AG10803 (cell line): ENCODE data around the gene FKBP10.
"Not testable (repeated sequence)": the region's sequence is repeated elsewhere in the genome, so short reads cannot be mapped to it uniquely, and the experiment has no call there.

Experiments used
- DNase-seq: peaks from one replicate; pipeline ENCODE4 v3.0.0; 2010; ENCODE audit warnings: low read depth
- H3K4me3 ChIP-seq: 2 replicates; pipeline ENCODE4 v1.5.1; 2011; ENCODE audit warnings: mild to moderate bottlenecking, low read length, control low read depth
- CTCF ChIP-seq: conservative IDR thresholded peaks from 2 replicates; pipeline ENCODE4 v1.5.1; 2011; ENCODE audit warnings: mild to moderate bottlenecking, low read length, control low read depth, inconsistent platforms

The FKBP10 gene

GRCh38 chr17:41775394-41776226 is 37.2 kb upstream of the FKBP10 start:
- DNase-seq, result no peak
- TF ChIP-seq CTCF, result no peak
- H3K4me3 ChIP-seq, result no peak overlapping the region

- not testable (repeated sequence) for H3K4me3 ChIP-seq, DNase-seq
These were observed 36.4 kb upstream of the FKBP10 start for GRCh38 chr17:41776262-41776900.

GRCh38 chr17:41777157-41777573 is 35.6 kb upstream of the FKBP10 start:
- no peak overlapping the region for H3K4me3 ChIP-seq
- no peak for TF ChIP-seq CTCF
- peak; percentile 20 for DNase-seq

GRCh38 chr17:41777574-41778188 is 35.1 kb upstream of the FKBP10 start:
- TF ChIP-seq CTCF, result no peak
- H3K4me3 ChIP-seq, result no peak overlapping the region
- peak; percentile 79 for DNase-seq

GRCh38 chr17:41779954-41780353 is 32.9 kb upstream of the FKBP10 start:
- H3K4me3 ChIP-seq, result no peak overlapping the region
- TF ChIP-seq CTCF, result no peak
- DNase-seq, result no peak

GRCh38 chr17:41781404-41782110 is 31.2 kb upstream of the FKBP10 start:
- H3K4me3 ChIP-seq, result no peak overlapping the region
- no peak for TF ChIP-seq CTCF
- DNase-seq, result no peak

GRCh38 chr17:41782142-41782541 is 30.7 kb upstream of the FKBP10 start:
- DNase-seq, result no peak
- no peak overlapping the region for H3K4me3 ChIP-seq
- no peak for TF ChIP-seq CTCF
